Mucosa of gallbladder (tissue), 1 donor: ENCODE data around the gene C1D. TPM values are rescaled to one million over a fixed set of nuclear protein-coding genes. Genes with fewer than 3 reads are reported as not detected.
"Not testable (repeated sequence)": the region's sequence is repeated elsewhere in the genome, so short reads cannot be mapped to it uniquely, and the experiment has no call there.

Experiments
- DNase-seq: peaks from one replicate; pipeline ENCODE4 v3.0.0-alpha.2; 2020; ENCODE audit warnings: low spot score
- total RNA-seq: library from RNA; stranded (reverse); gene quantifications from one replicate; pipeline ENCODE4 v1.2.1, GENCODE V29; 2021
- donor health status: DM: no; HTN: no; CAD: no.

C1D gene
- total RNA-seq, result 18.8 TPM

- peak; percentile 96 for DNase-seq
Measured at GRCh38 chr2:68062680-68063387, at the start of gene C1D. C1D (minus strand) TSS chr2:68063004; CDS start chr2:68047310, 15,694 bp downstream.

- DNase-seq, result no peak
Measured at GRCh38 chr2:68110102-68110501, 47.3 kb upstream of the C1D start.

- no peak for DNase-seq
Measured at GRCh38 chr2:68108120-68108519, 45.3 kb upstream of the C1D start.

- DNase-seq, result no peak
Measured at GRCh38 chr2:68107475-68107874, 44.7 kb upstream of the C1D start.

GRCh38 chr2:68104111-68104835, 41.5 kb upstream of the C1D start:
- DNase-seq, result no peak

- no peak for DNase-seq
Measured at GRCh38 chr2:68103709-68104055, 40.9 kb upstream of the C1D start.

GRCh38 chr2:68103030-68103708, 40.4 kb upstream of the C1D start:
- DNase-seq, result no peak

- no peak for DNase-seq
Measured at GRCh38 chr2:68100189-68100588, 37.4 kb upstream of the C1D start.

- no peak for DNase-seq
Measured at GRCh38 chr2:68099260-68099659, 36.5 kb upstream of the C1D start.

GRCh38 chr2:68098291-68098797, 35.5 kb upstream of the C1D start:
- DNase-seq, result no peak

GRCh38 chr2:68094111-68094510, 31.3 kb upstream of the C1D start:
- no peak for DNase-seq

GRCh38 chr2:68093634-68094033, 30.8 kb upstream of the C1D start:
- no peak for DNase-seq

GRCh38 chr2:68091439-68092034, 28.7 kb upstream of the C1D start:
- no peak for DNase-seq

- DNase-seq, result no peak
Measured at GRCh38 chr2:68089961-68090360, 27.2 kb upstream of the C1D start.

- no peak for DNase-seq
Measured at GRCh38 chr2:68088940-68089339, 26.1 kb upstream of the C1D start.

- DNase-seq, result no peak
Measured at GRCh38 chr2:68086166-68086565, 23.4 kb upstream of the C1D start.

GRCh38 chr2:68083346-68083745, 20.5 kb upstream of the C1D start:
- DNase-seq, result no peak

- no peak for DNase-seq
Measured at GRCh38 chr2:68074050-68074449, 11.2 kb upstream of the C1D start.

GRCh38 chr2:68063797-68064646, 1.2 kb upstream of the C1D start:
- DNase-seq, result not testable (repeated sequence)

- no peak for DNase-seq
Measured at GRCh38 chr2:68060652-68061051, 2.2 kb downstream of the C1D start.

- no peak for DNase-seq
Measured at GRCh38 chr2:68059784-68060525, 2.8 kb downstream of the C1D start.
